GM12872 (cell line): ENCODE measurements around the gene PKNOX1.

Experiments used
- CTCF ChIP-seq: IDR thresholded peaks from 3 replicates; pipeline ENCODE4 v1.5.1; 2011; ENCODE audit warnings: low read depth, mild to moderate bottlenecking, low read length, moderate library complexity; ENCODE audit not compliant: insufficient read depth

PKNOX1 gene

GRCh38 chr21:42973991-42974831, at the start of gene PKNOX1:
Gene PKNOX1, plus strand, starts transcription at chr21:42974562. Its CDS starts 29,820 bp downstream, at chr21:43004382.
- TF ChIP-seq CTCF = peak; percentile 33; the same call in 1 of the 3 replicates

GRCh38 chr21:42925114-42925926, 49.0 kb upstream of the PKNOX1 start, which contains the start of gene ERVH48-1:
Gene ERVH48-1, minus strand, starts transcription at chr21:42925630. Its CDS starts 6,624 bp downstream, at chr21:42919006.
- TF ChIP-seq CTCF = no peak

GRCh38 chr21:42929969-42930368, 44.4 kb upstream of the PKNOX1 start:
- TF ChIP-seq CTCF = no peak

- no peak for TF ChIP-seq CTCF
Observed at GRCh38 chr21:42931560-42932235, 42.7 kb upstream of the PKNOX1 start.

- no peak for TF ChIP-seq CTCF
Observed at GRCh38 chr21:42937960-42938605, 36.3 kb upstream of the PKNOX1 start.

- no peak for TF ChIP-seq CTCF
Observed at GRCh38 chr21:42939582-42940413, 34.6 kb upstream of the PKNOX1 start.
